B cell (primary cell): ENCODE results near the gene SLC1A1. TPM values are rescaled to one million over a fixed set of nuclear protein-coding genes. Genes with fewer than 3 reads are reported as not detected.

ENCODE experiments used
- ATAC-seq: fragments of 200-7000 bp; cut with Tn5 transposase; one replicate; pipeline ENCODE4 v1.10.0; 2021; ENCODE audit warnings: low read depth, mild to moderate bottlenecking, moderate number of reproducible peaks, moderate library complexity
- CTCF ChIA-PET: fragments of 350-600 bp; sonication (Branson Sonifier 250); formaldehyde crosslinking; loops from one replicate; lab custom pipeline; 2021; ENCODE audit warnings: antibody characterized with exemption, inconsistent platforms; lab: Charles Lee
- POLR2A ChIA-PET: fragments of 350-600 bp; sonication (Branson Sonifier 250); formaldehyde crosslinking; loops from one replicate; lab custom pipeline; 2021; ENCODE audit warnings: antibody characterized with exemption; lab: Charles Lee
- DNase-seq: peaks from one replicate; pipeline ENCODE4 v3.0.0; 2013
- H2AFZ ChIP-seq: 2 replicates; pipeline ENCODE4 v1.6.1; 2012; ENCODE audit warnings: mild to moderate bottlenecking, low read depth, low read length; ENCODE audit not compliant: insufficient read depth, poor library complexity, severe bottlenecking
- H3K27ac ChIP-seq, 2 donors: 1 replicate in 1 of 2; 2 replicates in 1 of 2; pipeline ENCODE4 v1.5.1; 2012 to 2013; ENCODE audit warnings: low read length in 2 of 2, mild to moderate bottlenecking in 2 of 2, moderate library complexity in 1 of 2
- H3K27me3 ChIP-seq, 4 experiments: fragments of 200-600 bp in 1 of 4; sonication (generic) in 1 of 4; replicated peaks in 1 of 4; 1 replicate in 2 of 4; 2 replicates in 2 of 4; pipeline versions ENCODE4 v1.6.1 to v1.7.0; 2013 to 2016; ENCODE audit warnings: low read length in 3 of 4, mild to moderate bottlenecking in 2 of 4, mixed read lengths in 1 of 4, moderate library complexity in 1 of 4; ENCODE audit not compliant: insufficient read depth in 4 of 4, control insufficient read depth in 3 of 4; ENCODE audit errors: control extremely low read depth in 1 of 4
- H3K36me3 ChIP-seq, 2 experiments: replicated peaks in 1 of 2; 1 replicate in 1 of 2; 2 replicates in 1 of 2; pipeline versions ENCODE4 v1.6.1 to v1.7.1; 2013; ENCODE audit warnings: low read length in 1 of 2; ENCODE audit not compliant: insufficient read depth in 2 of 2, control insufficient read depth in 1 of 2; ENCODE audit errors: control extremely low read depth in 1 of 2, extremely low read depth in 1 of 2
- H3K4me1 ChIP-seq, 2 donors: fragments of 200-600 bp in 1 of 2; sonication (generic) in 1 of 2; 1 replicate in 1 of 2; 2 replicates in 1 of 2; pipeline versions ENCODE4 v1.5.1 to v1.6.1; 2013 to 2017; ENCODE audit warnings: low read length in 2 of 2; ENCODE audit not compliant: control insufficient read depth in 2 of 2, insufficient read depth in 2 of 2
- H3K4me2 ChIP-seq: replicated peaks from 2 replicates; pipeline ENCODE3; 2012; ENCODE audit warnings: mild to moderate bottlenecking, low read depth, low read length; ENCODE audit not compliant: poor library complexity, severe bottlenecking
- H3K4me3 ChIP-seq, 5 experiments: fragments of 200-600 bp in 1 of 5; sonication (generic) in 1 of 5; 1 replicate in 3 of 5; 2 replicates in 2 of 5; pipeline versions ENCODE4 v1.5.1 to v1.7.0; 2011 to 2016; ENCODE audit warnings: low read length in 4 of 5, mild to moderate bottlenecking in 4 of 5, low read depth in 2 of 5, control low read depth in 1 of 5, moderate library complexity in 1 of 5; ENCODE audit not compliant: insufficient read depth in 1 of 5; ENCODE audit errors: control extremely low read depth in 1 of 5, extremely low read depth in 1 of 5
- H3K79me2 ChIP-seq: fragments of 200-600 bp; sonication (generic); one replicate; pipeline ENCODE4 v1.6.0; 2016; ENCODE audit warnings: low read length; ENCODE audit not compliant: control insufficient read depth, insufficient read depth
- H3K9ac ChIP-seq: fragments of 200-600 bp; sonication (generic); 2 replicates; pipeline ENCODE4 v1.6.1; 2017; ENCODE audit warnings: mild to moderate bottlenecking, low read length, moderate library complexity
- H3K9me3 ChIP-seq, 3 donors: one replicate each; pipeline versions ENCODE4 v1.6.1 to v1.7.1; 2013; ENCODE audit warnings: low read length in 2 of 3; ENCODE audit not compliant: control insufficient read depth in 2 of 3, insufficient read depth in 1 of 3; ENCODE audit errors: control extremely low read depth in 1 of 3
- H4K20me1 ChIP-seq: 2 replicates; pipeline ENCODE4 v1.6.0; 2012; ENCODE audit warnings: mild to moderate bottlenecking, low read length; ENCODE audit not compliant: insufficient read depth, control insufficient read depth, poor library complexity, severe bottlenecking
- H3K27ac Mint-ChIP-seq: one replicate; pipeline ENCODE4 v1.8.0; 2021; ENCODE audit warnings: mixed read lengths
- H3K27me3 Mint-ChIP-seq: one replicate; pipeline ENCODE4 v1.8.0; 2021; ENCODE audit warnings: mixed read lengths
- H3K4me1 Mint-ChIP-seq: one replicate; pipeline ENCODE4 v1.8.0; 2021; ENCODE audit warnings: mixed read lengths
- H3K4me3 Mint-ChIP-seq: one replicate; pipeline ENCODE4 v1.8.0; 2021; ENCODE audit warnings: mixed read lengths
- H3K9me3 Mint-ChIP-seq: one replicate; pipeline ENCODE4 v1.8.0; 2022; ENCODE audit warnings: mixed read lengths; ENCODE audit not compliant: insufficient read depth
- CTCF ChIP-seq: fragments of 200-600 bp; IDR thresholded peaks from one replicate; pipeline ENCODE4 v1.8.0; 2022; ENCODE audit warnings: antibody characterized with exemption, mild to moderate bottlenecking
- EZH2 ChIP-seq: IDR thresholded peaks from 2 replicates; pipeline ENCODE4 v1.6.1; 2012; ENCODE audit warnings: borderline replicate concordance, low read depth, mild to moderate bottlenecking, moderate library complexity, low read length; ENCODE audit not compliant: insufficient read depth, poor library complexity, severe bottlenecking
- WGBS: methylation state at CpG from one replicate; pipeline ENCODE4 v1.1.5; 2013; ENCODE audit warnings: missing lambda C conversion rate; ENCODE audit not compliant: insufficient coverage; 5-methylcytosine and 5-hydroxymethylcytosine counted together
- intact Hi-C: fragments of 100-400 bp; cut with micrococcal nuclease; formaldehyde crosslinking; loops from one replicate; pipeline ENCODE4 v1.10.0; 2022
- polyA plus RNA-seq: library from polyadenylated mRNA; depleted of rRNA; stranded (reverse); fragments of >200 nt; gene quantifications from 2 replicates; pipeline ENCODE4 v1.2.3, GENCODE V29; 2012
- total RNA-seq, 2 donors: library from RNA; stranded (reverse); fragments of 120-200 nt in 1 of 2; gene quantifications; 1 replicate in 1 of 2; 2 replicates in 1 of 2; pipeline versions ENCODE4 v1.2.3 to v1.2.4, GENCODE V29; 2013 to 2022

SLC1A1 gene
- total and polyA plus RNA-seq, 2 donors (not counting 1 experiment from before 2014, with no cell fraction given): 0.10 to 0.54 TPM

GRCh38 chr9:4463824-4464223 is 26.4 kb upstream of the SLC1A1 start:
- peaks cover 0 to 11% (median 0%) of the 10 kb centered on the region in 3 donors for H3K9me3 ChIP-seq
- no peaks in the 10 kb centered on the region for H3K4me1 ChIP-seq
- intact Hi-C loops: no loop called here
- Mint-ChIP-seq H3K27me3 (peaks cover 9% of the 10 kb centered on the region), H3K4me3 (no peak overlapping the region), H3K9me3 (peaks cover 3% of the 10 kb centered on the region), H3K27ac (no peak overlapping the region), H3K4me1 (peaks cover 11% of the 10 kb centered on the region)
- H4K20me1 ChIP-seq: no peaks in the 10 kb centered on the region
- no peak for DNase-seq
- no peak for ATAC-seq
- WGBS: 74% methylated on average over 2 of the region's 3 CpGs
- H3K36me3 ChIP-seq: no peaks in the 10 kb centered on the region
- H3K79me2 ChIP-seq: no peaks in the 10 kb centered on the region
- TF ChIP-seq EZH2 (no peak), CTCF (no peak)
- CTCF ChIA-PET: no interaction called here
- H3K27me3 ChIP-seq: no peaks in the 10 kb centered on the region
- H3K4me3 ChIP-seq: no peak overlapping the region
- H2AFZ ChIP-seq: no peak overlapping the region
- no peak overlapping the region for H3K9ac ChIP-seq
- H3K27ac ChIP-seq: no peak overlapping the region
- H3K4me2 ChIP-seq: no peak overlapping the region
- POLR2A ChIA-PET: no interaction called here

- H3K9me3 ChIP-seq: peaks cover 0 to 11% (median 0%) of the 10 kb centered on the region in 3 donors
- H4K20me1 ChIP-seq: no peaks in the 10 kb centered on the region
- H3K4me3 Mint-ChIP-seq: peak overlapping the region; percentile 56
- peaks cover 11% of the 10 kb centered on the region for H3K4me1 Mint-ChIP-seq
- WGBS: 70% methylated on average over 8 of the region's 11 CpGs
- peak; percentile 63 for ATAC-seq
- no peak overlapping the region for H2AFZ ChIP-seq
- TF ChIP-seq CTCF (no peak), EZH2 (no peak)
- H3K27me3 ChIP-seq: no peaks in the 10 kb centered on the region
- no peak overlapping the region for H3K4me3 ChIP-seq
- H3K9ac ChIP-seq: no peak overlapping the region
- peak; percentile 27 for DNase-seq
- H3K4me2 ChIP-seq: no peak overlapping the region
- no peak overlapping the region for H3K27ac ChIP-seq
- peaks cover 4% of the 10 kb centered on the region for H3K27me3 Mint-ChIP-seq
- no peaks in the 10 kb centered on the region for H3K4me1 ChIP-seq
- ChIA-PET POLR2A (interaction anchor here (0.6 kb wide), 1 partner anchor 10 kb away, joined by 7 read pairs; no protein-coding TSS in a partner anchor), CTCF (interaction anchor here (0.6 kb wide), 1 partner anchor 9 kb away, joined by 3 read pairs; no protein-coding TSS in a partner anchor)
- intact Hi-C loops: no loop called here
- peaks cover 6% of the 10 kb centered on the region for H3K9me3 Mint-ChIP-seq
- H3K27ac Mint-ChIP-seq: no peak overlapping the region
- no peaks in the 10 kb centered on the region for H3K79me2 ChIP-seq
- H3K36me3 ChIP-seq: no peaks in the 10 kb centered on the region
These were observed 25.3 kb upstream of the SLC1A1 start for GRCh38 chr9:4464911-4465513.
